UCSD-AML1 (cell line): ENCODE measurements around the gene ZNF536.

Source experiments
- DNase-seq: peaks from one replicate; lab custom pipeline; 2025; ENCODE audit not compliant: unreplicated experiment; lab: John Stamatoyannopoulos, UW

Gene ZNF536

DNA sequence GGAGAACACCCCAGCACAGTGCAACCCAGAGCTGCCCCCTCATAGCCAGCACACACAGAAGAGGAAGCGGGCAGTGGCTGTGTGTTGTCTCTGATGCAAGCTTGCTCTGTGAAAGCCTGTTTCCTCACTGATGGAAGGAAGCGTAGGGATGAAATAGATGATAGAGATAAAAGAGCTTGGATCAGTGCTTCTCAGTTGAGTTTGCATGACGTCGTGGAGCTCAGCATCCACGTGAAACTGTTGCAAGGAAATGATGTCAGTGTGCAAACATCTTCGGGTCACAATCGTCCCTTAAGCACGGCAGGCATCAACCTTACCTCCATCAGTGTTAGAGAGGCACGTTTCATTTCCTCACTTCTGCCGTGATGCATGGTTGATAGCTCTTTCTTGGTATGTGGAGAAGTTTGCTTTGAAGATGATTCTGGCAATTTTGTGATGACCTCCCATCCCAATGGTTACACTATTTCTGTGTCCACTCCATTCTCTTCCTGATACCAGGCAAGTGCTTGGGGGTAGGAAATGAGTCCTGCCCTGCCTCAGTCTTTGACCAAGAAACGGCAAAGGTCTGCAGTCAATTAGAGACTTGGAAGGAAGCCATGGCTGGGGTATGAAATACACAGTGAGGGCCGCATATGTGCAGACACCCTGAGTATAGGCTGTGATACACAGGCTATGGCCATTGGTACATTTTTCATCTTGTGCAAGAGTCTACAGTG, 183.0 kb downstream of the ZNF536 start:
- peak; percentile 29 for DNase-seq

- DNase-seq = no peak
Measured at GRCh38 chr19:30555791-30556110, 183.6 kb downstream of the ZNF536 start.

DNA sequence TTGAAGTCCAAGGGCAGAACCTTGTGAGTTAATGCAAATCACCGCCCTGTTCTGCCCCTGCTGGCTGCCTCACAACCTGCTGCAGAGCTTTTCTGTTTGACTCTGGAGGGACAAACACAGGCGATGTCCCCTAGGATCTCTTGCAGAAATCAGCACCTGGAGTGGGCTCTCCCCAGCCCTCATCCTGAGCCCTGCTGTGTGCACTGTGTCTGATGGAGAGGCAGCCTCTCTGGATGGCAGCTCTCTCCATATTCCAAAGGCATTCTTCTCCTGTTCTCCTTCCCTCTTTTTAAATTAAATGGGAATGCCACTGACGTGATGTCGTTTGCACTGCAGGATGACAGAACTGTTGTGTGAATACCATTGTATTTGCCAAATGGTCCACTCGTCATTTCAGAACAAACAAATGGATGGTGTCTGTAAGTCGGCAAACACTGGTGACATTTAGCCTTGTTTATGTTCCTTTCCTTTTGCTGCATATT, 184.1 kb downstream of the ZNF536 start:
- no peak for DNase-seq

- no peak for DNase-seq
Measured at GRCh38 chr19:30557212-30557611, 185.0 kb downstream of the ZNF536 start.

DNA sequence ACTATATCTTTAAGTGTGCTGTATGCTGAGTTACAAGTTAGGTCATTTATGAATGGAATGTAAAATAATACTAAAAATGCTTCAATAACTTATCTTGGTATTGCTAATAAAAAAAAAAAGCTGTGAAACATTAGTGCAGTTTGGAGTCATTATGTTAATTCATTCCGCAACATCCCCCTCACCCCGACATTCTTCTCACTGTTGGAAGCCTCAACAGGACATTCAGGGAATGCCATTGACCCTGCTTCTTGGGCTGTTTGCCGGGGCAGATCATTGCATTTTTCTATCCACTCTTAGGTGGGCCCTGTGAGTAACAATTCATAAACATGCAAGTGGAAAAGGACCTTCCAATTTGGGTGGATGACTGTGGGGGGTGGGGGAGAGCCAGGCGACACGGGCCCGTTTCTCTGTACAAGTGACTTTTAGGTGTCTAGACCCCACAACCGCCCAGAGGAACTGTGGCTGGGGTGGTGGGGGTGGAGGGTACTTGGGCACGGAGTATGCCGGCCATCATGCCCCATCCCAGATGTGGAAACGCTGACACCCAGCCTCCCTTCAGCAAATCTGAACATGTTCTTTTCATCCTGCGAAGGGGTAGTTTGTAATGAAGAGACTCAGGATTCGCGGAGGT, 185.9 kb downstream of the ZNF536 start:
- no peak for DNase-seq

DNA sequence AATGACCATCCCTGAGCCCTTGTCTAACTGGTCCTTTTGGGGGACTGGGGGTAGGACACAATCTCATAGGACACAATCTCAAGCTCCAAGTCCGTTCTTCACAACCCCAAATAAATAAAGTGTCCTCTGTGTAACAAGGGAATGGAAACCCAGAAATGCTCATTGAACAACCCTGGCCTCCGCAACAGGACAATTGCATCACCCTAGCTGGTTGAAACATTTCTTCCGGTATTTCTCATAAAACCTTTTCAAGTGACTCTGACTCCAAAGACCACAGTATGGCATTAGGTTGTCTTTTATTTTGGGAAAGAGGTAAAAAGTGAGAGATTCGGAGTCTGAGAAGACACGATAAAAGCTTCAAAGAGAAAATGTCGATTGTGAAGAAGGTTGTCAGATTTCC, 186.6 kb downstream of the ZNF536 start:
- no peak for DNase-seq

- no peak for DNase-seq
Measured at GRCh38 chr19:30559446-30559845, 187.3 kb downstream of the ZNF536 start.

GRCh38 chr19:30562981-30563380, 190.8 kb downstream of the ZNF536 start:
- no peak for DNase-seq

GRCh38 chr19:30563691-30564090, 191.5 kb downstream of the ZNF536 start:
- DNase-seq = no peak

GRCh38 chr19:30564551-30565011, 192.4 kb downstream of the ZNF536 start:
- DNase-seq = no peak

GRCh38 chr19:30565636-30566035, 193.5 kb downstream of the ZNF536 start:
- DNase-seq = no peak

DNA sequence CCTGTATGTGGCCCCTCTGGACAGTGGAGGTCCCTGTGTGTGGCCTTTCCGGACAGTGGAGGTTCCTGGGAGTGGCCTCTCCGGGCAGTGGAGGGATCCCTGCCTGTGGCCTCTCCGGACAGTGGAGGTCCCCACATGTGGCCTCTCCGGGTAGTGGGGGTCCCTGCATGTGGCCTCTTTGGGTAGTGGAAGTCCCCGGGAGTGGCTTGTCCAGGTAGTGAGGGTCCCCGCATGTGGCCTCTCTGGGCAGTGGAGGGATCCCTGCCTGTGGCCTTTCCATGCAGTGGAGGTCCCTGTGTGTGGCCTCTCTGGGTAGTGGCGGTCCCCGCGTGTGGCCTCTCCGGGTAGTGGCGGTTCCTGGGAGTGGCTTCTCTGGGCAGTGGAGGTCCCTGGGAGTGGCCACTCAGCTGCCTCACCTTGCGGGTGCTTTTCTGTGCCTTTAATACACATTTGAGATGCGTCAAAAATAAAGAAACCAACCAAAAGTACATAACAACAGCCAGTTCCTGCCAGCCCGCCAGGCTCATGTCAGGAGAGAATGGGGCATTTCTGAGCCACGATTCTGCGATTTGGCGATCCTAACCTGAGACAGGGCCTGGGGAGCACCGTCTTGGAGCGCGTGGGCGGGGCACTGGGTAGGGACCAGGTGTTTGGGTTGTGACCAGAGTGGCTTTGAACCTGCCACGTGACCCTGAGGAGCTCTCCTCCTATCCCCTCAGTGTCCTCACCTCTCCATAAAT, 194.7 kb downstream of the ZNF536 start:
- DNase-seq = no peak

DNA sequence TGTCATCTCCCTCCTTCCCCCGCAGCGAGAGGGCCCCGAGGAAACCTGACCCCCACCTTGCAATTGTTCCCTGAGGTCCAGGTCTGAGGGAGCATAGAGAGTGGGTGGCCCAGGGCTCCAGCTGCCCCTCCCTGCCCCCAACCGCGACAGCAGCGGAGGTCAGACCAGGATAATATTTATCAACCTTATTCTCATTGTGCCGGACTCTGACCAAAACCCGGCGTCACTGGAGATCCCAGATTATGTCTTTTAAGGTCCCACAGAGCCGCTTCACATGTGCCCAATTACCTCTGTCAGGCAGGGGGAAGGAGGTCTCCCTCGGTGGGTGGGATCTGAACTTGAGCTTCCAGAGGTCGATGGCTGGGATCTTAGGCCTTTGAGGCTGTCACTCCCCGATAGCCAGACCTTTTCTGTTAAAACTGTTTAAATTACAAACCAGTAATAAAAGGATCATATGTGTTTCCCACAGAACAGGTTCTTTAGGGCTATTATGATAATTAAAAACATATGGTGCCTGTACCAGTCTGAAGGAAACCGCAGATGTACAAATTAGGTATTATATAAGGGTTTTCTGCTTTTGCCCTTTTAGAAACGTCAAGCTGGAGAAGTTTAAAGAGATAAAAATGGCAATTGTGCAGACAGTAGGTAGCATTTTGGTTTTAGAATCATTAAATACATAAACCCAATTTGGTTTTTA, 195.5 kb downstream of the ZNF536 start:
- DNase-seq = no peak

- no peak for DNase-seq
Measured at GRCh38 chr19:30570194-30570593, 198.0 kb downstream of the ZNF536 start.

- no peak for DNase-seq
Measured at GRCh38 chr19:30577551-30578105, 205.4 kb downstream of the ZNF536 start.

GRCh38 chr19:30579419-30579818, 207.2 kb downstream of the ZNF536 start:
- DNase-seq = no peak

DNA sequence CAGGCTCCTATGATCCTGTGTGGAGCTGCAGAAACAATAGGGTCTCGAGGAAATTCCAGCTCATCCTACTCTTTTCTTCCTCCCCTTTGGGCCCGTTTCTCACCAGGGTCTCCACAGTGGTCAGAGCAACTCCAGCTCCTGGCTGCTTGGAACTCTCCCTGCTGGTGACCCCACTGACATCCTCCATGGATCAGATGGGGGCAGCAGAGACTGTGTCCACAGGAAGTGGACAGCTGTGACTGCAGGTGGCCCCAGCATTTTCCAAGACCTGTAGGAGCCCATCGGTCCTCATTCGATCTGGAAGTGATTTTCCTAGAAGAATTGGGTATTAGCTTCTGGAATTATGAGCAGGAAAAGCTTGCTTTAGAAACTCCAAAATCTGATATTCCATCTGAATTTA, 208.5 kb downstream of the ZNF536 start:
- DNase-seq = no peak

GRCh38 chr19:30584090-30584489, 211.9 kb downstream of the ZNF536 start:
- DNase-seq = no peak

- DNase-seq = no peak
Measured at GRCh38 chr19:30587869-30588268, 215.7 kb downstream of the ZNF536 start.

GRCh38 chr19:30590596-30591229, 218.5 kb downstream of the ZNF536 start:
- DNase-seq = no peak

- no peak for DNase-seq
Measured at GRCh38 chr19:30593356-30593755, 221.2 kb downstream of the ZNF536 start.
